Central memory CD8-positive, alpha-beta T cell (primary cell): Measurements from ENCODE around the gene TAAR8.

Experiments used
- ATAC-seq: fragments of 150-1000 bp; cut with Tn5 transposase; replicated peaks from 2 replicates; pipeline ENCODE4 v1.10.0; 2022; ENCODE audit warnings: mild to moderate bottlenecking, moderate FRiP score, moderate number of reproducible peaks; ENCODE audit not compliant: poor library complexity, severe bottlenecking; ENCODE audit errors: extremely low read depth
- DNase-seq, 2 donors: peaks; one replicate each; pipeline ENCODE4 v3.0.0; 2021; ENCODE audit warnings: low spot score in 2 of 2
- H3K27ac Mint-ChIP-seq: one replicate; pipeline ENCODE4 v1.8.0; 2022; ENCODE audit warnings: low read depth, mild to moderate bottlenecking, moderate library complexity, mixed read lengths
- H3K27me3 Mint-ChIP-seq: one replicate; pipeline ENCODE4 v1.8.0; 2022; ENCODE audit warnings: mixed read lengths
- H3K36me3 Mint-ChIP-seq: one replicate; pipeline ENCODE4 v1.8.0; 2022; ENCODE audit warnings: mild to moderate bottlenecking, moderate library complexity, mixed read lengths; ENCODE audit not compliant: insufficient read depth
- H3K4me1 Mint-ChIP-seq: one replicate; pipeline ENCODE4 v1.8.0; 2022; ENCODE audit warnings: mixed read lengths
- H3K4me3 Mint-ChIP-seq: one replicate; pipeline ENCODE4 v1.8.0; 2022; ENCODE audit warnings: mild to moderate bottlenecking, moderate library complexity, mixed read lengths
- H3K9me3 Mint-ChIP-seq: one replicate; pipeline ENCODE4 v1.8.0; 2022; ENCODE audit warnings: mixed read lengths

The TAAR8 gene

GRCh38 chr6:132552372-132552771 lies at the start of gene TAAR8:
Gene TAAR8, plus strand, starts transcription at chr6:132552672. Its CDS starts 21 bp downstream, at chr6:132552693.
- H3K4me3 Mint-ChIP-seq: no peak within 1 kb of the TSS
- ATAC-seq (no peak), DNase-seq (no peak)
- no peaks in the 10 kb centered on the region for H3K9me3 Mint-ChIP-seq
- no peaks in the 10 kb centered on the region for H3K36me3 Mint-ChIP-seq
- no peak within 1 kb of the TSS for H3K27ac Mint-ChIP-seq
- no peaks in the 10 kb centered on the region for H3K4me1 Mint-ChIP-seq
- peaks cover 44% of the 10 kb centered on the region for H3K27me3 Mint-ChIP-seq

- Mint-ChIP-seq H3K9me3 (no peaks in the 10 kb centered on the region), H3K4me1 (peaks cover 52% of the 10 kb centered on the region), H3K36me3 (peaks cover 29% of the 10 kb centered on the region), H3K27me3 (no peaks in the 10 kb centered on the region), H3K27ac (no peak overlapping the region), H3K4me3 (no peak overlapping the region)
- ATAC-seq (no peak), DNase-seq (no peak)
Observed at GRCh38 chr6:132504757-132505156, 47.7 kb upstream of the TAAR8 start.

GRCh38 chr6:132505158-132505557 lies 47.3 kb upstream of the TAAR8 start:
- peaks cover 48% of the 10 kb centered on the region for H3K4me1 Mint-ChIP-seq
- H3K27me3 Mint-ChIP-seq: no peaks in the 10 kb centered on the region
- no peak overlapping the region for H3K4me3 Mint-ChIP-seq
- ATAC-seq: no peak
- H3K27ac Mint-ChIP-seq: no peak overlapping the region
- DNase-seq: no peak
- H3K9me3 Mint-ChIP-seq: no peaks in the 10 kb centered on the region
- peaks cover 27% of the 10 kb centered on the region for H3K36me3 Mint-ChIP-seq

GRCh38 chr6:132506461-132506860 lies 46.0 kb upstream of the TAAR8 start:
- Mint-ChIP-seq H3K27me3 (no peaks in the 10 kb centered on the region), H3K9me3 (no peaks in the 10 kb centered on the region), H3K36me3 (peaks cover 18% of the 10 kb centered on the region), H3K27ac (no peak overlapping the region), H3K4me1 (peaks cover 51% of the 10 kb centered on the region), H3K4me3 (no peak overlapping the region)
- DNase-seq (no peak), ATAC-seq (no peak)

GRCh38 chr6:132506869-132507808 lies 45.3 kb upstream of the TAAR8 start:
- Mint-ChIP-seq H3K9me3 (no peaks in the 10 kb centered on the region), H3K4me1 (peaks cover 45% of the 10 kb centered on the region), H3K27me3 (no peaks in the 10 kb centered on the region), H3K36me3 (peaks cover 13% of the 10 kb centered on the region), H3K27ac (no peak overlapping the region), H3K4me3 (no peak overlapping the region)
- no peak for DNase-seq
- no peak for ATAC-seq

GRCh38 chr6:132511210-132511830 lies 41.2 kb upstream of the TAAR8 start:
- DNase-seq (no peak), ATAC-seq (no peak)
- peaks cover 7% of the 10 kb centered on the region for H3K27me3 Mint-ChIP-seq
- no peak overlapping the region for H3K27ac Mint-ChIP-seq
- H3K9me3 Mint-ChIP-seq: no peaks in the 10 kb centered on the region
- H3K4me1 Mint-ChIP-seq: peaks cover 45% of the 10 kb centered on the region
- peaks cover 9% of the 10 kb centered on the region for H3K36me3 Mint-ChIP-seq
- H3K4me3 Mint-ChIP-seq: peak overlapping the region; percentile 96

GRCh38 chr6:132511831-132512220 lies 40.6 kb upstream of the TAAR8 start:
- no peak for DNase-seq
- ATAC-seq: no peak
- no peak overlapping the region for H3K27ac Mint-ChIP-seq
- H3K9me3 Mint-ChIP-seq: no peaks in the 10 kb centered on the region
- peaks cover 12% of the 10 kb centered on the region for H3K27me3 Mint-ChIP-seq
- H3K4me3 Mint-ChIP-seq: peak overlapping the region; percentile 96
- peaks cover 5% of the 10 kb centered on the region for H3K36me3 Mint-ChIP-seq
- H3K4me1 Mint-ChIP-seq: peaks cover 40% of the 10 kb centered on the region

- Mint-ChIP-seq H3K4me3 (peak overlapping the region; percentile 96), H3K27me3 (peaks cover 12% of the 10 kb centered on the region), H3K9me3 (no peaks in the 10 kb centered on the region), H3K27ac (no peak overlapping the region), H3K4me1 (peaks cover 37% of the 10 kb centered on the region), H3K36me3 (peaks cover 5% of the 10 kb centered on the region)
- DNase-seq: no peak
- no peak for ATAC-seq
Observed at GRCh38 chr6:132512342-132512637, 40.2 kb upstream of the TAAR8 start.

- Mint-ChIP-seq H3K4me3 (peak within 1 kb of the TSS; percentile 96), H3K9me3 (no peaks in the 10 kb centered on the region), H3K27ac (peak within 1 kb of the TSS; percentile 84), H3K36me3 (peaks cover 2% of the 10 kb centered on the region), H3K27me3 (peaks cover 12% of the 10 kb centered on the region), H3K4me1 (peaks cover 31% of the 10 kb centered on the region)
- ATAC-seq (peak; percentile 92), DNase-seq (peak; percentile 69 to 72)
Observed at GRCh38 chr6:132512638-132513632, 39.5 kb upstream of the TAAR8 start, which contains the start of gene STX7. Gene STX7, minus strand, starts transcription at chr6:132513116. Its CDS starts 9,586 bp downstream, at chr6:132503530.

- DNase-seq: no peak
- no peaks in the 10 kb centered on the region for H3K9me3 Mint-ChIP-seq
- H3K36me3 Mint-ChIP-seq: peaks cover 2% of the 10 kb centered on the region
- ATAC-seq: no peak
- peak overlapping the region; percentile 84 for H3K27ac Mint-ChIP-seq
- peak overlapping the region; percentile 96 for H3K4me3 Mint-ChIP-seq
- peaks cover 26% of the 10 kb centered on the region for H3K4me1 Mint-ChIP-seq
- H3K27me3 Mint-ChIP-seq: peaks cover 12% of the 10 kb centered on the region
Observed at GRCh38 chr6:132513831-132514545, 38.5 kb upstream of the TAAR8 start.

GRCh38 chr6:132515386-132515785 lies 37.1 kb upstream of the TAAR8 start:
- H3K4me1 Mint-ChIP-seq: peaks cover 25% of the 10 kb centered on the region
- H3K27ac Mint-ChIP-seq: no peak overlapping the region
- H3K4me3 Mint-ChIP-seq: no peak overlapping the region
- DNase-seq: no peak
- ATAC-seq: no peak
- H3K9me3 Mint-ChIP-seq: no peaks in the 10 kb centered on the region
- H3K36me3 Mint-ChIP-seq: peaks cover 3% of the 10 kb centered on the region
- H3K27me3 Mint-ChIP-seq: peaks cover 16% of the 10 kb centered on the region

- H3K27ac Mint-ChIP-seq: no peak overlapping the region
- peaks cover 1% of the 10 kb centered on the region for H3K36me3 Mint-ChIP-seq
- no peaks in the 10 kb centered on the region for H3K4me1 Mint-ChIP-seq
- no peak for ATAC-seq
- H3K27me3 Mint-ChIP-seq: peaks cover 52% of the 10 kb centered on the region
- H3K4me3 Mint-ChIP-seq: no peak overlapping the region
- DNase-seq: no peak
- H3K9me3 Mint-ChIP-seq: no peaks in the 10 kb centered on the region
Observed at GRCh38 chr6:132520953-132521352, 31.5 kb upstream of the TAAR8 start.
